MM.1S (cell line): ENCODE measurements around the gene ESD.

ENCODE experiments used
- EZH2 ChIP-seq: fragments of 300-600 bp; sonication (generic); optimal IDR thresholded peaks from 2 replicates; pipeline ENCODE3; 2017; ENCODE audit warnings: low read depth, mild to moderate bottlenecking, antibody characterized with exemption, low read length, mixed read lengths
- EZH2phosphoT487 ChIP-seq: fragments of 300-600 bp; sonication (generic); IDR thresholded peaks from 2 replicates; pipeline ENCODE4 v1.6.1; 2018; ENCODE audit warnings: antibody characterized with exemption, low read length
- TF ChIP-seq, protein P1 (sequence below): fragments of 300-600 bp; sonication (generic); IDR thresholded peaks from 2 replicates; pipeline ENCODE4 v1.5.1; 2016; ENCODE audit warnings: antibody characterized with exemption, low read length, mixed read lengths

DNA sequence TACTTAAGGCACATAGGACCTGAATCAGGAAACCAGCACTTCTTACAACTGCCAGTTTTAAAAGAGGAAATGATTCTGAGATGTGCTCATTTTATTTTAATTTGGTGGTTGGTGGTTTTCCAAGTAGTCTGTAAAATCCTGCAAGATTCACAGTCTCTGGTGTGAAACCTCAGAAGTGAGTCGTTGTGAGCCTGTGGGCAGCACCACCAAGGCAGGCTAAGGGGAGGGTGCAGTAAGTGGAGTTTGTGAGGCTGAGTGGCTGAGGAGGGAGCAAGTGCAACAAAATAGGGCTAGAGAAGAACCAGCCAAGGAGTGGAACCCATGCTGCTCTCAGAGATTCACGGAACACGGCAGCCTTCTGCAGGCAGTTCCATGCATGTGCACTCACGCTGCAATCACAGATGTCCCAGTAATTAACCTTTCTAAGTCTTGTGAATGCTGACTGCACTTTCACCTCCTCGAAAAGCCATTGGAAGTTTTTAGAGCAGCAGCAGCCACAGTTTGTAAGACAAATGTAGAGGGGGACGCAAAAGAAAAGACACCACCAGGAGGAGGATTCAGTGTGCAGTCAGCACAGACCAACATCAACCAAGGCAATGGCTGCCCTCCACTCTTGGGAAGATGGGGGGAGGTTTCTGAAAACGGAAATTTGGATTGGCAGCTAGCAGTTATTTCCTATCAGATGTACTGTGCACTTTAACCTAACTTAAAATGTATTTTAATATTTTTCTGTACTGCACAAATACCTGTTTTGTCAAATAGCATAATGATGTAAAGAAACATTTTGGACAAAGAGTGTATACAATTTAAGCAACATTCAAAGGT lies 44.9 kb downstream of the ESD start:
- TF ChIP-seq, protein P1, sequence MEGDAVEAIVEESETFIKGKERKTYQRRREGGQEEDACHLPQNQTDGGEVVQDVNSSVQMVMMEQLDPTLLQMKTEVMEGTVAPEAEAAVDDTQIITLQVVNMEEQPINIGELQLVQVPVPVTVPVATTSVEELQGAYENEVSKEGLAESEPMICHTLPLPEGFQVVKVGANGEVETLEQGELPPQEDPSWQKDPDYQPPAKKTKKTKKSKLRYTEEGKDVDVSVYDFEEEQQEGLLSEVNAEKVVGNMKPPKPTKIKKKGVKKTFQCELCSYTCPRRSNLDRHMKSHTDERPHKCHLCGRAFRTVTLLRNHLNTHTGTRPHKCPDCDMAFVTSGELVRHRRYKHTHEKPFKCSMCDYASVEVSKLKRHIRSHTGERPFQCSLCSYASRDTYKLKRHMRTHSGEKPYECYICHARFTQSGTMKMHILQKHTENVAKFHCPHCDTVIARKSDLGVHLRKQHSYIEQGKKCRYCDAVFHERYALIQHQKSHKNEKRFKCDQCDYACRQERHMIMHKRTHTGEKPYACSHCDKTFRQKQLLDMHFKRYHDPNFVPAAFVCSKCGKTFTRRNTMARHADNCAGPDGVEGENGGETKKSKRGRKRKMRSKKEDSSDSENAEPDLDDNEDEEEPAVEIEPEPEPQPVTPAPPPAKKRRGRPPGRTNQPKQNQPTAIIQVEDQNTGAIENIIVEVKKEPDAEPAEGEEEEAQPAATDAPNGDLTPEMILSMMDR, result no peak
- TF ChIP-seq EZH2, result no peak
- TF ChIP-seq EZH2phosphoT487, result no peak
